H1 (cell line): ENCODE measurements around the gene ZBTB18. TPM values are rescaled to one million over a fixed set of nuclear protein-coding genes. Genes with fewer than 3 reads are reported as not detected.

Experiments used
- CTCF ChIA-PET: fragments of 300-600 bp; sonication (Branson Sonifier 250); formaldehyde crosslinking; loops from one replicate; lab custom pipeline; 2021; ENCODE audit not compliant: partially characterized antibody; lab: Charles Lee
- POLR2A ChIA-PET: fragments of 300-600 bp; sonication (Branson Sonifier 250); formaldehyde crosslinking; loops from one replicate; lab custom pipeline; 2021; ENCODE audit warnings: inconsistent platforms; ENCODE audit not compliant: partially characterized antibody; lab: Charles Lee
- DNase-seq, 2 experiments: peaks; one replicate each; pipeline versions ENCODE4 v3.0.0 to v3.0.0-alpha.2; 2010 to 2022; ENCODE audit warnings: low spot score in 2 of 2, low read depth in 1 of 2, mixed read lengths in 1 of 2
- FAIRE-seq: peaks from 2 replicates; lab custom pipeline; 2011; peaks lifted over from hg19 to GRCh38; lab: Jason Lieb, UNC
- H2AFZ ChIP-seq: 2 replicates; pipeline ENCODE4 v1.8.1; 2012; ENCODE audit warnings: low read length, inconsistent platforms
- H2AK5ac ChIP-seq: 2 replicates; pipeline ENCODE4 v1.6.1; 2013; ENCODE audit warnings: low read depth, low read length
- H2BK120ac ChIP-seq: replicated peaks from 2 replicates; pipeline ENCODE3; 2013; ENCODE audit warnings: low read depth, low read length, inconsistent platforms
- H2BK12ac ChIP-seq: 2 replicates; pipeline ENCODE4 v1.6.1; 2013; ENCODE audit warnings: low read depth, low read length
- H2BK15ac ChIP-seq: 2 replicates; pipeline ENCODE4 v1.6.1; 2013; ENCODE audit warnings: low read length
- H2BK20ac ChIP-seq: 2 replicates; pipeline ENCODE4 v1.6.1; 2013; ENCODE audit warnings: low read length
- H2BK5ac ChIP-seq: 2 replicates; pipeline ENCODE4 v1.6.1; 2013; ENCODE audit warnings: low read depth, low read length
- H3K14ac ChIP-seq: 2 replicates; pipeline ENCODE4 v1.6.1; 2013; ENCODE audit warnings: inconsistent platforms; ENCODE audit not compliant: insufficient read length
- H3K18ac ChIP-seq: 2 replicates; pipeline ENCODE4 v1.6.1; 2013; ENCODE audit warnings: low read length; ENCODE audit errors: extremely low read depth
- H3K23ac ChIP-seq: 2 replicates; pipeline ENCODE4 v1.6.1; 2013; ENCODE audit warnings: inconsistent platforms; ENCODE audit not compliant: insufficient read length
- H3K23me2 ChIP-seq: 2 replicates; pipeline ENCODE4 v1.6.1; 2013; ENCODE audit warnings: low read depth, low read length
- H3K27ac ChIP-seq: 2 replicates; pipeline ENCODE4 v1.6.1; 2011; ENCODE audit warnings: low read depth, low read length, inconsistent platforms
- H3K27me3 ChIP-seq, 4 experiments: replicated peaks in 1 of 4; 1 replicate in 1 of 4; 2 replicates in 3 of 4; pipeline versions ENCODE4 v1.6.1 to v1.8.1; 2011 to 2013; ENCODE audit warnings: low read length in 3 of 4, mild to moderate bottlenecking in 3 of 4, inconsistent platforms in 2 of 4, mixed read lengths in 2 of 4, moderate library complexity in 1 of 4; ENCODE audit not compliant: control insufficient read depth in 3 of 4, insufficient read depth in 3 of 4; ENCODE audit errors: extremely low read depth in 1 of 4
- H3K36me3 ChIP-seq, 4 experiments: 2 replicates each; pipeline versions ENCODE4 v1.6.1 to v1.8.1; 2011 to 2013; ENCODE audit warnings: mild to moderate bottlenecking in 4 of 4, low read length in 3 of 4, moderate library complexity in 2 of 4, control low read depth in 1 of 4, inconsistent platforms in 1 of 4; ENCODE audit not compliant: insufficient read depth in 4 of 4, control insufficient read depth in 2 of 4
- H3K4ac ChIP-seq: replicated peaks from 2 replicates; pipeline ENCODE3; 2013; ENCODE audit warnings: low read length, low read depth, mixed read lengths, inconsistent platforms; ENCODE audit not compliant: insufficient read length
- H3K4me1 ChIP-seq, 4 experiments: replicated peaks in 1 of 4; 1 replicate in 1 of 4; 2 replicates in 3 of 4; pipeline versions ENCODE4 v1.6.1 to v1.8.1; 2011 to 2013; ENCODE audit warnings: low read length in 3 of 4, inconsistent platforms in 2 of 4, mixed read lengths in 1 of 4; ENCODE audit not compliant: insufficient read depth in 4 of 4, control insufficient read depth in 3 of 4
- H3K4me2 ChIP-seq, 2 experiments: 2 replicates each; pipeline versions ENCODE4 v1.6.1 to v1.8.1; 2011 to 2013; ENCODE audit warnings: low read depth in 2 of 2, low read length in 2 of 2, control low read depth in 1 of 2, inconsistent platforms in 1 of 2, mild to moderate bottlenecking in 1 of 2; ENCODE audit not compliant: insufficient read depth in 1 of 2
- H3K4me3 ChIP-seq, 4 experiments: fragments of 200-600, 300-600 bp in 1 of 4; sonication (generic), shearing (Covaris generic), sonication (Bioruptor Twin) in 1 of 4; 2 replicates each; pipeline versions ENCODE4 v1.5.1 to v1.8.1; 2011 to 2016; ENCODE audit warnings: low read length in 4 of 4, low read depth in 3 of 4, control low read depth in 2 of 4, inconsistent platforms in 2 of 4, mild to moderate bottlenecking in 2 of 4, mixed read lengths in 1 of 4, moderate library complexity in 1 of 4; ENCODE audit not compliant: insufficient read depth in 2 of 4; ENCODE audit errors: extremely low read depth in 1 of 4
- H3K56ac ChIP-seq: replicated peaks from 2 replicates; pipeline ENCODE3; 2013; ENCODE audit warnings: low read depth, mild to moderate bottlenecking, mixed read lengths, low read length, inconsistent platforms; ENCODE audit not compliant: insufficient read length
- H3K79me1 ChIP-seq: 2 replicates; pipeline ENCODE4 v1.6.1; 2013; ENCODE audit warnings: low read depth, low read length, control low read depth
- H3K79me2 ChIP-seq, 2 experiments: 2 replicates each; pipeline versions ENCODE4 v1.6.1 to v1.8.1; 2012 to 2013; ENCODE audit warnings: low read length in 2 of 2, mild to moderate bottlenecking in 2 of 2, inconsistent platforms in 1 of 2; ENCODE audit not compliant: insufficient read depth in 2 of 2, control insufficient read depth in 1 of 2
- H3K9ac ChIP-seq, 4 experiments: replicated peaks in 1 of 4; 1 replicate in 1 of 4; 2 replicates in 3 of 4; pipeline versions ENCODE4 v1.6.1 to v1.8.1; 2011 to 2013; ENCODE audit warnings: low read depth in 3 of 4, low read length in 3 of 4, control low read depth in 2 of 4, mild to moderate bottlenecking in 2 of 4, moderate library complexity in 2 of 4, inconsistent platforms in 1 of 4; ENCODE audit errors: extremely low read depth in 1 of 4
- H3K9me3 ChIP-seq, 2 experiments: 2 replicates each; pipeline versions ENCODE4 v1.6.1 to v1.8.1; 2012 to 2013; ENCODE audit warnings: mild to moderate bottlenecking in 2 of 2, moderate library complexity in 2 of 2, control low read depth in 1 of 2, inconsistent platforms in 1 of 2, low read depth in 1 of 2, low read length in 1 of 2, mixed read lengths in 1 of 2; ENCODE audit not compliant: insufficient read depth in 2 of 2
- H4K20me1 ChIP-seq, 2 experiments: replicated peaks in 1 of 2; 2 replicates each; pipeline versions ENCODE3 to v1.8.1; 2011 to 2013; ENCODE audit warnings: inconsistent platforms in 2 of 2, low read length in 2 of 2, mild to moderate bottlenecking in 1 of 2; ENCODE audit not compliant: insufficient read depth in 2 of 2, control insufficient read depth in 1 of 2
- H4K5ac ChIP-seq: 2 replicates; pipeline ENCODE4 v1.6.1; 2013; ENCODE audit warnings: low read length, low read depth, mixed read lengths, inconsistent platforms; ENCODE audit not compliant: insufficient read length
- H4K8ac ChIP-seq: 2 replicates; pipeline ENCODE4 v1.8.0; 2013; ENCODE audit warnings: mild to moderate bottlenecking, moderate library complexity, low read length, inconsistent platforms; ENCODE audit not compliant: insufficient read depth; ENCODE audit errors: extremely low read depth
- H4K91ac ChIP-seq: replicated peaks from 2 replicates; pipeline ENCODE3; 2013; ENCODE audit warnings: low read length, mixed read lengths, inconsistent platforms; ENCODE audit not compliant: insufficient read length
- BCL11A ChIP-seq, 2 experiments: IDR thresholded peaks; one replicate each; pipeline ENCODE4 v1.6.1; 2011; ENCODE audit warnings: low read depth in 2 of 2, low read length in 2 of 2, mild to moderate bottlenecking in 2 of 2
- BRCA1 ChIP-seq: IDR thresholded peaks from 2 replicates; pipeline ENCODE4 v1.6.1; 2012; ENCODE audit warnings: low read depth, low read length, improper control_type of control experiment
- CBX8 ChIP-seq: fragments of 300-800, 300-1000 bp; sonication (generic); IDR thresholded peaks from 2 replicates; pipeline ENCODE4 v1.7.1; 2016; ENCODE audit warnings: low read depth, low read length, borderline replicate concordance
- CHD1 ChIP-seq: IDR thresholded peaks from 2 replicates; pipeline ENCODE4 v1.6.1; 2012; ENCODE audit warnings: low read depth, low read length, improper control_type of control experiment
- CHD2 ChIP-seq: IDR thresholded peaks from 2 replicates; pipeline ENCODE4 v1.6.1; 2012; ENCODE audit warnings: low read length, improper control_type of control experiment
- HDAC6 ChIP-seq: IDR thresholded peaks from one replicate; pipeline ENCODE4 v1.7.1; 2012; ENCODE audit warnings: low read depth, mild to moderate bottlenecking, inconsistent platforms, low read length, moderate library complexity
- NRF1 ChIP-seq: IDR thresholded peaks from 2 replicates; pipeline ENCODE4 v1.6.1; 2011; ENCODE audit warnings: mild to moderate bottlenecking, low read depth, low read length, improper control_type of control experiment
- PHF8 ChIP-seq: fragments of 200-600 bp; sonication (generic); conservative IDR thresholded peaks from 2 replicates; pipeline ENCODE4 v1.7.1; 2012; ENCODE audit warnings: low read depth, mild to moderate bottlenecking, inconsistent platforms, low read length, moderate library complexity
- POLR2A ChIP-seq, 2 experiments: IDR thresholded peaks; 1 replicate in 1 of 2; 2 replicates in 1 of 2; pipeline ENCODE4 v1.6.1; 2011; ENCODE audit warnings: low read depth in 2 of 2, low read length in 2 of 2, mild to moderate bottlenecking in 2 of 2; ENCODE audit errors: control extremely low read depth in 1 of 2
- POLR2AphosphoS5 ChIP-seq: IDR thresholded peaks from 2 replicates; pipeline ENCODE4 v1.6.1; 2011; ENCODE audit warnings: low read depth, low read length
- TAF7 ChIP-seq: optimal IDR thresholded peaks from 2 replicates; pipeline ENCODE3; 2011; ENCODE audit warnings: low read depth, mild to moderate bottlenecking, inconsistent platforms, low read length, moderate library complexity, borderline replicate concordance
- TBP ChIP-seq: IDR thresholded peaks from 2 replicates; pipeline ENCODE4 v1.6.1; 2011; ENCODE audit warnings: low read depth, low read length, improper control_type of control experiment
- ZNF274 ChIP-seq: IDR thresholded peaks from 2 replicates; pipeline ENCODE4 v1.7.0; 2012; ENCODE audit warnings: low read length, borderline replicate concordance; ENCODE audit errors: extremely low read depth
- WGBS, 2 experiments: shearing (Covaris generic) in 1 of 2; methylation state at CpG; one replicate each; pipeline versions ENCODE4 v1.1.6 to v1.1.7; 2013 to 2015; ENCODE audit warnings: low lambda C conversion rate in 2 of 2, mixed read lengths in 2 of 2, inconsistent platforms in 1 of 2, low coverage in 1 of 2, missing lambda C conversion rate in 1 of 2; ENCODE audit not compliant: insufficient replicate concordance in 2 of 2, insufficient coverage in 1 of 2, insufficient read length in 1 of 2; ENCODE audit errors: extremely low coverage in 1 of 2, missing lambda C conversion rate in 1 of 2; 5-methylcytosine and 5-hydroxymethylcytosine counted together
- polyA plus RNA-seq, 7 experiments: library from polyadenylated mRNA; depleted of rRNA in 3 of 7; stranded (reverse) in 5 of 7; unstranded in 2 of 7; fragments of >200 nt in 5 of 7; fragments of 200-250 nt in 2 of 7; gene quantifications; 1 replicate in 5 of 7; 2 replicates in 1 of 7; 4 replicates in 1 of 7; pipeline versions ENCODE4 v1.2.1 to v1.2.3, GENCODE V29; 2011 to 2013; ENCODE audit warnings: missing spikeins in 2 of 7, mixed read lengths in 2 of 7
- total RNA-seq: library from RNA; stranded (reverse); fragmentation: NEBNext Ultra II Directional; extraction: Animal tissue kit (Norgen Biotek cat#: 25700); gene quantifications from 2 replicates; pipeline ENCODE4 v1.2.1, GENCODE V29; 2021
- TF ChIP-seq, protein P1 (sequence below): IDR thresholded peaks from 2 replicates; pipeline ENCODE4 v1.6.1; 2011; ENCODE audit warnings: low read length, improper control_type of control experiment

Gene ZBTB18
- total and polyA plus RNA-seq, 2 of the 8 experiments (the other 6 are each of a cell fraction or from before 2014, with no cell fraction given): 8.5 to 14.4 TPM

DNA sequence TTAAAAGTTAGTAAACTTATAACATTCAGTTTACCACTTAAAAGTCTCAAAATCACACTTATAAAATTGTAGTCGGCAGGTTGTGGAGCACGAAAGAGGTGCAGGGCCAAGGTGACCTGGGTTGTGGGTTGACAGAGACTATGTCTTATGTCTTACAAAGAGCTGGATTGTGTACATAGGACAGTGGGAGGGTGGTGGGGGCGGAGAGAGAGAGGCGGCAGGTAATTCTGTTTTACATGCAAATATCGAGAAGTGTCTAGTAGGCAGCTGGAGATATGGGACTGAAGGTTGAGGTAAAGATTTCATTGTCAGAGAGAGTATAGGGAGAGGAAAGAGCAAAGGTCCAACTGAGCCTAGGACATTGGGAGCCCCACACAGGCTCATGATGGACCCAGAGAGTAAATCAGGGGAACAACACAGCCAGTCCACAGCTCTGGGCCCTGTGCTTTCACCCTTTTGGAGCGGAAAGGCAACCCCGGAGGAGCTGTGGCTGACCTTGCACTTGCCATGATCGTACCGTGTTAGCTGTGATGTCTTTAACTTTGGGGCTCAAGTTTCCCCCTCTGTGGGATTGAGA, 28.1 kb upstream of the ZBTB18 start:
- no peaks in the 10 kb centered on the region for H3K79me2 ChIP-seq
- DNase-seq: no peak
- no peak overlapping the region for H4K5ac ChIP-seq
- H2BK12ac ChIP-seq: no peak overlapping the region
- peaks cover 0 to 11% (median 3%) of the 10 kb centered on the region in 4 experiments; a peak in 5 of 7 replicates for H3K4me1 ChIP-seq
- FAIRE-seq: no peak
- no peak overlapping the region for H2AFZ ChIP-seq
- POLR2A ChIA-PET: no interaction called here
- no peak overlapping the region for H2BK15ac ChIP-seq
- no peaks in the 10 kb centered on the region for H3K36me3 ChIP-seq
- no peaks in the 10 kb centered on the region for H3K79me1 ChIP-seq
- no peak overlapping the region for H3K4me3 ChIP-seq
- no peak overlapping the region for H3K4me2 ChIP-seq
- TF ChIP-seq POLR2A (IDR thresholded peaks at IDR 0.05; ENCODE audit: control extremely low read depth in 1 of 2, low read depth in 2 of 2, low read length in 2 of 2): no peak
- TF ChIP-seq NRF1: no peak
- no peak for TF ChIP-seq BCL11A (IDR thresholded peaks at IDR 0.05; ENCODE audit: low read depth in 2 of 2, low read length in 2 of 2)
- no peak for TF ChIP-seq TBP
- no peak for TF ChIP-seq ZNF274
- no peak for TF ChIP-seq BRCA1
- TF ChIP-seq HDAC6: no peak
- no peak for TF ChIP-seq CHD1
- TF ChIP-seq, protein P1, sequence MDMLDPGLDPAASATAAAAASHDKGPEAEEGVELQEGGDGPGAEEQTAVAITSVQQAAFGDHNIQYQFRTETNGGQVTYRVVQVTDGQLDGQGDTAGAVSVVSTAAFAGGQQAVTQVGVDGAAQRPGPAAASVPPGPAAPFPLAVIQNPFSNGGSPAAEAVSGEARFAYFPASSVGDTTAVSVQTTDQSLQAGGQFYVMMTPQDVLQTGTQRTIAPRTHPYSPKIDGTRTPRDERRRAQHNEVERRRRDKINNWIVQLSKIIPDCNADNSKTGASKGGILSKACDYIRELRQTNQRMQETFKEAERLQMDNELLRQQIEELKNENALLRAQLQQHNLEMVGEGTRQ: no peak
- no peak for TF ChIP-seq CHD2
- no peak for TF ChIP-seq POLR2AphosphoS5
- TF ChIP-seq CBX8: no peak
- no peak for TF ChIP-seq TAF7
- no peak for TF ChIP-seq PHF8
- TF ChIP-seq, all 59 proteins: peak for 0
- Histone ChIP-seq H3K23me2 (no peaks in the 10 kb centered on the region), H4K20me1 (no peaks in the 10 kb centered on the region), H4K8ac (no peak overlapping the region), H3K4ac (no peak overlapping the region), H3K27ac (no peak overlapping the region), H3K23ac (no peak overlapping the region), H2BK120ac (no peak overlapping the region), H3K56ac (no peak overlapping the region), H2AK5ac (no peak overlapping the region), H2BK5ac (no peak overlapping the region), H3K9me3 (no peaks in the 10 kb centered on the region), H3K27me3 (no peaks in the 10 kb centered on the region), H3K14ac (no peak overlapping the region), H4K91ac (no peak overlapping the region), H3K9ac (no peak overlapping the region), H3K18ac (peak overlapping the region; percentile 13; the same call in 1 of the 2 replicates), H2BK20ac (no peak overlapping the region)
- 93% methylated on average over 9 of the region's 9 CpGs; no CpG with 5 or more reads in 1 of the 2 experiments for WGBS, 2 experiments
- CTCF ChIA-PET: interaction anchor here (1.1 to 1.5 kb wide), 3 partner anchors 11 to 92 kb away, joined by 3 to 4 read pairs (median 3); no protein-coding TSS in a partner anchor
